GM23338 (cell line): ENCODE measurements around the gene CDH19. TPM values are rescaled to one million over a fixed set of nuclear protein-coding genes. Genes with fewer than 3 reads are reported as not detected.
"Not testable (repeated sequence)": the region's sequence is repeated elsewhere in the genome, so short reads cannot be mapped to it uniquely, and the experiment has no call there.

Experiments
- ATAC-seq: fragments of 200-7000 bp; cut with Tn5 transposase; 3 replicates; pipeline ENCODE4 v1.9.1; 2020
- DNase-seq: peaks from one replicate; pipeline ENCODE4 v3.0.0-alpha.2; 2015; ENCODE audit warnings: low spot score
- H2AFZ ChIP-seq: fragments of 200-600 bp; sonication (generic); 2 replicates; pipeline ENCODE4 v1.8.0; 2016; ENCODE audit warnings: antibody characterized with exemption, mild to moderate bottlenecking, moderate library complexity
- H3F3A ChIP-seq: fragments of 200-600 bp; sonication (generic); replicated peaks from 2 replicates; pipeline ENCODE4 v1.8.0; 2017; ENCODE audit warnings: antibody characterized with exemption, mixed run types, low read depth
- H3K27ac ChIP-seq: fragments of 200-600 bp; sonication (generic); 2 replicates; pipeline ENCODE4 v1.6.1; 2016; ENCODE audit warnings: low read depth
- H3K27me3 ChIP-seq: fragments of 200-600 bp; sonication (generic); 2 replicates; pipeline ENCODE4 v1.8.0; 2016; ENCODE audit warnings: mild to moderate bottlenecking, mixed run types, moderate library complexity; ENCODE audit not compliant: insufficient read depth
- H3K36me3 ChIP-seq: fragments of 200-600 bp; sonication (generic); 2 replicates; pipeline ENCODE4 v1.8.0; 2016; ENCODE audit warnings: mild to moderate bottlenecking; ENCODE audit not compliant: insufficient read depth
- H3K4me1 ChIP-seq: fragments of 200-600 bp; sonication (generic); 2 replicates; pipeline ENCODE4 v1.8.0; 2016; ENCODE audit warnings: mild to moderate bottlenecking, moderate library complexity; ENCODE audit not compliant: insufficient read depth
- H3K4me2 ChIP-seq: fragments of 200-600 bp; sonication (generic); 2 replicates; pipeline ENCODE4 v1.7.1; 2017; ENCODE audit warnings: mixed run types
- H3K4me3 ChIP-seq: fragments of 200-600 bp; sonication (generic); 2 replicates; pipeline ENCODE4 v1.6.1; 2016; ENCODE audit warnings: mixed run types
- H3K79me2 ChIP-seq: fragments of 200-600 bp; sonication (generic); replicated peaks from 2 replicates; pipeline ENCODE4 v1.8.0; 2017; ENCODE audit warnings: mild to moderate bottlenecking; ENCODE audit not compliant: insufficient read depth
- H3K9me2 ChIP-seq: fragments of 200-600 bp; sonication (generic); 2 replicates; pipeline ENCODE4 v1.8.0; 2017; ENCODE audit not compliant: insufficient read depth
- H4K20me1 ChIP-seq: fragments of 200-600 bp; sonication (generic); replicated peaks from 2 replicates; pipeline ENCODE4 v1.8.0; 2017; ENCODE audit warnings: mild to moderate bottlenecking; ENCODE audit not compliant: insufficient read depth
- H3K27ac Mint-ChIP-seq: 2 replicates; pipeline ENCODE4 v1.8.0; 2020; ENCODE audit warnings: inconsistent platforms, mild to moderate bottlenecking, moderate library complexity, mixed read lengths
- H3K27me3 Mint-ChIP-seq: 3 replicates; pipeline ENCODE4 v1.8.0; 2022; ENCODE audit warnings: low read depth, mild to moderate bottlenecking, moderate library complexity, mixed read lengths, inconsistent platforms; ENCODE audit not compliant: insufficient read depth, poor library complexity
- H3K36me3 Mint-ChIP-seq: 3 replicates; pipeline ENCODE4 v1.8.0; 2021; ENCODE audit warnings: low read depth, mild to moderate bottlenecking, inconsistent platforms, moderate library complexity, mixed read lengths
- H3K4me1 Mint-ChIP-seq: 3 replicates; pipeline ENCODE4 v1.8.0; 2020; ENCODE audit warnings: mild to moderate bottlenecking, inconsistent platforms, mixed read lengths
- H3K4me3 Mint-ChIP-seq: 3 replicates; pipeline ENCODE4 v1.8.0; 2021; ENCODE audit warnings: moderate library complexity, mild to moderate bottlenecking, inconsistent platforms, mixed read lengths
- H3K9me3 Mint-ChIP-seq: 3 replicates; pipeline ENCODE4 v1.8.0; 2020; ENCODE audit warnings: moderate library complexity, mild to moderate bottlenecking, inconsistent platforms, mixed read lengths
- CREB1 ChIP-seq: fragments of 250-450 bp; sonication (Bioruptor Pico); IDR thresholded peaks from 2 replicates; pipeline ENCODE4 v1.5.0; 2020; ENCODE audit warnings: low read depth, mild to moderate bottlenecking, moderate library complexity
- CTCF ChIP-seq, 2 experiments: fragments of 200-600 bp in 1 of 2; sonication (generic) in 1 of 2; conservative IDR thresholded peaks; 2 replicates each; pipeline versions ENCODE4 v1.5.1 to v1.6.1; 2016 to 2017; ENCODE audit warnings: antibody characterized with exemption in 2 of 2, low read depth in 2 of 2, mild to moderate bottlenecking in 2 of 2, moderate library complexity in 1 of 2
- ETS1 ChIP-seq: IDR thresholded peaks from 2 replicates; pipeline ENCODE4 v1.6.1; 2016; ENCODE audit warnings: antibody characterized with exemption
- EZH2 ChIP-seq: fragments of 200-600 bp; sonication (generic); IDR thresholded peaks from one replicate; pipeline ENCODE4 v1.8.0; 2017; ENCODE audit warnings: antibody characterized with exemption, mild to moderate bottlenecking, low read depth; ENCODE audit not compliant: unreplicated experiment
- EZH2phosphoT487 ChIP-seq: fragments of 200-600 bp; sonication (generic); IDR thresholded peaks from one replicate; pipeline ENCODE4 v1.8.1; 2018; ENCODE audit warnings: antibody characterized with exemption; ENCODE audit not compliant: unreplicated experiment
- NANOG ChIP-seq: IDR thresholded peaks from 2 replicates; pipeline ENCODE4 v1.6.1; 2016; ENCODE audit warnings: antibody characterized with exemption, borderline replicate concordance
- POLR2AphosphoS5 ChIP-seq: IDR thresholded peaks from 2 replicates; pipeline ENCODE4 v1.6.1; 2016; ENCODE audit warnings: antibody characterized with exemption, low read depth
- STAT1 ChIP-seq: IDR thresholded peaks from one replicate; pipeline ENCODE4 v1.6.1; 2016; ENCODE audit warnings: antibody characterized with exemption; ENCODE audit not compliant: unreplicated experiment
- ZNF114 ChIP-seq: fragments of 250-450 bp; sonication (Bioruptor Pico); IDR thresholded peaks from 2 replicates; pipeline ENCODE4 v1.5.0; 2020; ENCODE audit warnings: mild to moderate bottlenecking, moderate library complexity
- ZNF331 ChIP-seq: fragments of 250-450 bp; sonication (Bioruptor Pico); IDR thresholded peaks from 2 replicates; pipeline ENCODE4 v1.5.0; 2020; ENCODE audit warnings: low read depth, mild to moderate bottlenecking, moderate library complexity
- ZNF462 ChIP-seq: fragments of 250-450 bp; sonication (Bioruptor Pico); IDR thresholded peaks from 2 replicates; pipeline ENCODE4 v1.5.0; 2020; ENCODE audit warnings: mild to moderate bottlenecking, moderate library complexity
- polyA plus RNA-seq: library from polyadenylated mRNA; unstranded; fragments of >200 nt; fragmentation: Nextera tagmentation; extraction: Ambion mirVana; gene quantifications from 2 replicates; pipeline ENCODE4 v1.2.1, GENCODE V29; 2016
- total RNA-seq: library from RNA; depleted of rRNA; stranded (reverse); fragments of >200 nt; shearing (Covaris generic); gene quantifications from 2 replicates; pipeline ENCODE4 v1.2.3, GENCODE V29; 2014

Gene CDH19
- total and polyA plus RNA-seq, 2 experiments from 2014 or later, result 0.03 TPM

GRCh38 chr18:66466184-66466583, 137.7 kb downstream of the CDH19 start:
- H3K4me3 ChIP-seq, H3K4me1 Mint-ChIP-seq, DNase-seq, H3K27me3 ChIP-seq, H3K27me3 Mint-ChIP-seq, H3F3A ChIP-seq, ATAC-seq, H4K20me1 ChIP-seq, H2AFZ ChIP-seq, H3K4me1 ChIP-seq, H3K36me3 ChIP-seq, H3K9me3 Mint-ChIP-seq, H3K4me3 Mint-ChIP-seq, H3K9me2 ChIP-seq, H3K27ac ChIP-seq, H3K79me2 ChIP-seq, H3K27ac Mint-ChIP-seq, H3K4me2 ChIP-seq, H3K36me3 Mint-ChIP-seq: not testable (repeated sequence)

- Histone ChIP-seq H3K27me3 (no peaks in the 10 kb centered on the region), H2AFZ (no peak overlapping the region), H3K4me2 (no peak overlapping the region), H3K79me2 (no peaks in the 10 kb centered on the region), H3K36me3 (no peaks in the 10 kb centered on the region), H3K4me3 (no peak overlapping the region), H4K20me1 (no peaks in the 10 kb centered on the region), H3K4me1 (no peaks in the 10 kb centered on the region), H3K9me2 (no peaks in the 10 kb centered on the region), H3F3A (no peaks in the 10 kb centered on the region), H3K27ac (no peak overlapping the region)
- H3K27ac Mint-ChIP-seq, result no peak overlapping the region
- H3K36me3 Mint-ChIP-seq, result no peaks in the 10 kb centered on the region
- no peak overlapping the region for H3K4me3 Mint-ChIP-seq
- no peaks in the 10 kb centered on the region for H3K27me3 Mint-ChIP-seq
- ATAC-seq (no peak), DNase-seq (no peak)
- no peaks in the 10 kb centered on the region for H3K9me3 Mint-ChIP-seq
- H3K4me1 Mint-ChIP-seq, result no peaks in the 10 kb centered on the region
- TF ChIP-seq ZNF462 (no peak), STAT1 (no peak), CREB1 (CRISPR knock-in tag) (no peak), POLR2AphosphoS5 (no peak), ZNF114 (CRISPR knock-in tag) (no peak), NANOG (no peak), EZH2 (no peak), EZH2phosphoT487 (no peak), ETS1 (no peak), CTCF (conservative IDR thresholded peaks at IDR 0.05; ENCODE audit: low read depth in 2 of 2) (no peak), ZNF331 (no peak)
These were observed 142.5 kb downstream of the CDH19 start for GRCh38 chr18:66461344-66461743.
